Stomach (tissue), 9 donors: ENCODE results near the gene ATP6V0D1. TPM values are rescaled to one million over a fixed set of nuclear protein-coding genes. Genes with fewer than 3 reads are reported as not detected.

Experiments
- DNase-seq, 2 donors: peaks; one replicate each; pipeline versions ENCODE4 v3.0.0 to v3.0.0-alpha.2; 2013 to 2019
- H3K27ac ChIP-seq, 5 donors: fragments of 200-600 bp in 4 of 5; sonication (generic) in 4 of 5; one replicate each; pipeline ENCODE4 v1.5.1; 2013 to 2019; ENCODE audit warnings: mild to moderate bottlenecking in 1 of 5, moderate library complexity in 1 of 5
- H3K27me3 ChIP-seq, 3 donors: fragments of 200-600 bp; sonication (generic); one replicate each; pipeline ENCODE4 v1.5.1; 2017 to 2019; ENCODE audit warnings: mixed run types in 1 of 3
- H3K36me3 ChIP-seq, 4 donors: fragments of 200-600 bp; sonication (generic); 1 replicate in 3 of 4; 2 replicates in 1 of 4; pipeline ENCODE4 v1.5.1; 2016 to 2019
- H3K4me1 ChIP-seq, 4 donors: fragments of 200-600 bp; sonication (generic); one replicate each; pipeline ENCODE4 v1.5.1; 2016 to 2019
- H3K4me3 ChIP-seq, 4 donors: fragments of 200-600 bp; sonication (generic) in 3 of 4; one replicate each; pipeline ENCODE4 v1.5.1; 2016 to 2019; ENCODE audit warnings: mild to moderate bottlenecking in 1 of 4
- H3K9me3 ChIP-seq, 4 donors: fragments of 200-600 bp; sonication (generic); one replicate each; pipeline ENCODE4 v1.5.1; 2016 to 2019
- CTCF ChIP-seq, 7 experiments: fragments of 450-650 bp in 4 of 7; fragments of 200-600 bp in 3 of 7; sonication (generic) in 3 of 7; IDR thresholded peaks; one replicate each; pipeline ENCODE4 v1.5.1; 2016 to 2019; ENCODE audit warnings: antibody characterized with exemption in 7 of 7, control low read depth in 2 of 7, mild to moderate bottlenecking in 1 of 7
- EP300 ChIP-seq: sonication (generic); formaldehyde crosslinking; IDR thresholded peaks from one replicate; pipeline ENCODE4 v1.6.1; 2017; ENCODE audit warnings: antibody characterized with exemption
- POLR2A ChIP-seq, 4 donors: fragments of 450-650 bp; IDR thresholded peaks; one replicate each; pipeline ENCODE4 v1.6.1; 2016; ENCODE audit warnings: antibody characterized with exemption in 4 of 4, control low read depth in 2 of 4, mild to moderate bottlenecking in 1 of 4, moderate library complexity in 1 of 4
- POLR2AphosphoS5 ChIP-seq, 3 donors: sonication (generic); formaldehyde crosslinking; IDR thresholded peaks; one replicate each; pipeline ENCODE4 v1.6.1; 2016; ENCODE audit warnings: antibody characterized with exemption in 3 of 3
- WGBS, 5 donors: extraction: QIAGEN DNeasy Blood & Tissue Kit in 3 of 5; methylation state at CpG; one replicate each; pipeline versions ENCODE4 v1.1.5 to v1.1.7; 2013 to 2018; 5-methylcytosine and 5-hydroxymethylcytosine counted together
- intact Hi-C: fragments of 100-400 bp; cut with DNase I; formaldehyde crosslinking; loops from one replicate; pipeline ENCODE4 v1.15.1; 2023; ENCODE audit warnings: low total_unique reads
- polyA plus RNA-seq, 3 donors: library from polyadenylated mRNA; stranded (reverse); fragments of 200-250 nt; gene quantifications; one replicate each; pipeline ENCODE4 v1.2.3, GENCODE V29; 2013
- total RNA-seq, 5 donors: library from RNA; depleted of rRNA; stranded (reverse); fragments of >200 nt; gene quantifications; one replicate each; pipeline versions ENCODE4 v1.1.0 to v1.2.3, GENCODE V29; 2014 to 2016
- donor health status: healthy with polysubstance abuse.
- donor health status: Bipolar disorder and iron deficiency.
- donor health status: healthy.

The ATP6V0D1 gene
- total and polyA plus RNA-seq, 8 donors: 23.5 to 102 (median 64.9) TPM

GRCh38 chr16:67466581-67466980 lies 14.4 kb downstream of the ATP6V0D1 start:
- H3K4me1 ChIP-seq: peaks cover 37 to 85% (median 60%) of the 10 kb centered on the region in 4 donors
- TF ChIP-seq POLR2A (IDR thresholded peaks at IDR 0.05): no peak

GRCh38 chr16:67464565-67464964 lies 16.4 kb downstream of the ATP6V0D1 start:
- H3K36me3 ChIP-seq: peaks cover 0 to 13% (median 0%) of the 10 kb centered on the region in 4 donors
- TF ChIP-seq POLR2AphosphoS5 (IDR thresholded peaks at IDR 0.05): no peak
- TF ChIP-seq POLR2A (IDR thresholded peaks at IDR 0.05): no peak
- no peak for TF ChIP-seq EP300
- TF ChIP-seq CTCF (IDR thresholded peaks at IDR 0.05): no peak
- no peak overlapping the region for H3K27ac ChIP-seq
- intact Hi-C loops: no loop called here
- H3K9me3 ChIP-seq: no peaks in the 10 kb centered on the region
- H3K4me1 ChIP-seq: peaks cover 46 to 86% (median 66%) of the 10 kb centered on the region in 4 donors
- 40 to 94% (median 80%) methylated on average over 1 to 2 of the region's 2 CpGs for WGBS, 5 donors
- H3K27me3 ChIP-seq: no peaks in the 10 kb centered on the region
- DNase-seq: no peak
- H3K4me3 ChIP-seq: no peak overlapping the region

More at GRCh38 chr16:67466581-67466980, 14.4 kb downstream of the ATP6V0D1 start:
- intact Hi-C loops: loop anchor here (5.0 kb wide), 1 partner anchor 39 kb away; no protein-coding TSS in a partner anchor
- H3K27me3 ChIP-seq: no peaks in the 10 kb centered on the region
- peaks cover 0 to 5% (median 0%) of the 10 kb centered on the region in 4 donors for H3K36me3 ChIP-seq
- no peaks in the 10 kb centered on the region for H3K9me3 ChIP-seq
- H3K4me3 ChIP-seq: no peak overlapping the region
- WGBS, 5 donors: 61 to 79% (median 67%) methylated on average over 6 of the region's 6 CpGs
- H3K27ac ChIP-seq: no peak overlapping the region
- no peak for DNase-seq

- H3K27me3 ChIP-seq: no peaks in the 10 kb centered on the region
- peaks cover 55 to 87% (median 70%) of the 10 kb centered on the region in 4 donors for H3K4me1 ChIP-seq
- TF ChIP-seq EP300 (no peak), CTCF (IDR thresholded peaks at IDR 0.05) (no peak), POLR2A (IDR thresholded peaks at IDR 0.05) (no peak), POLR2AphosphoS5 (IDR thresholded peaks at IDR 0.05) (no peak)
- H3K36me3 ChIP-seq: peaks cover 0 to 13% (median 0%) of the 10 kb centered on the region in 4 donors
- no peak overlapping the region for H3K4me3 ChIP-seq
- intact Hi-C loops: no loop called here
- no peak for DNase-seq
- whole genome bisulfite sequencing, 5 donors: 81 to 96% (median 86%) methylated on average over 1 to 4 of the region's 4 CpGs
- H3K27ac ChIP-seq: no peak overlapping the region
- H3K9me3 ChIP-seq: no peaks in the 10 kb centered on the region
Observed at GRCh38 chr16:67463691-67464090, 17.3 kb downstream of the ATP6V0D1 start.

- 73 to 88% (median 77%) methylated on average over 4 to 5 of the region's 5 CpGs for WGBS, 5 donors
- intact Hi-C loops: no loop called here
- Histone ChIP-seq H3K36me3 (peaks cover 0 to 13% (median 0%) of the 10 kb centered on the region in 4 donors), H3K27me3 (no peaks in the 10 kb centered on the region), H3K4me1 (peaks cover 61 to 87% (median 75%) of the 10 kb centered on the region in 4 donors), H3K4me3 (no peak overlapping the region), H3K9me3 (no peaks in the 10 kb centered on the region), H3K27ac (peak overlapping the region in 4 of 5 donors; percentile 38 to 89 (median 76))
- TF ChIP-seq POLR2AphosphoS5 (IDR thresholded peaks at IDR 0.05) (no peak), POLR2A (IDR thresholded peaks at IDR 0.05) (no peak), CTCF (IDR thresholded peaks at IDR 0.05) (no peak), EP300 (no peak)
- DNase-seq: no peak
Observed at GRCh38 chr16:67463059-67463458, 17.9 kb downstream of the ATP6V0D1 start.

GRCh38 chr16:67462279-67462655 lies 18.7 kb downstream of the ATP6V0D1 start:
- Histone ChIP-seq H3K27ac (peak overlapping the region; percentile 38 to 89 (median 80)), H3K4me1 (peaks cover 69 to 92% (median 83%) of the 10 kb centered on the region in 4 donors), H3K27me3 (no peaks in the 10 kb centered on the region), H3K4me3 (no peak overlapping the region), H3K9me3 (no peaks in the 10 kb centered on the region), H3K36me3 (peaks cover 0 to 13% (median 0%) of the 10 kb centered on the region in 4 donors)
- intact Hi-C loops: no loop called here
- no peak for TF ChIP-seq POLR2A (IDR thresholded peaks at IDR 0.05)
- TF ChIP-seq POLR2AphosphoS5 (IDR thresholded peaks at IDR 0.05): no peak
- TF ChIP-seq CTCF (IDR thresholded peaks at IDR 0.05): no peak
- TF ChIP-seq EP300: no peak
- no peak for DNase-seq
- 37 to 66% (median 45%) methylated on average over 5 of the region's 5 CpGs for WGBS, 5 donors
